Mesenchymal stem cell (in vitro differentiated cells and primary cell): ENCODE data around the gene RABGAP1L.

Experiments
- DNase-seq: peaks from one replicate; pipeline ENCODE4 v3.0.0-alpha.2; 2013
- H2AFZ ChIP-seq: one replicate; pipeline ENCODE4 v1.6.1; 2013; ENCODE audit warnings: low read depth, mild to moderate bottlenecking, control low read depth, inconsistent platforms, low read length, moderate library complexity
- H2AK5ac ChIP-seq: 2 replicates; pipeline ENCODE4 v1.6.1; 2013; ENCODE audit warnings: low read length, moderate library complexity, mild to moderate bottlenecking, inconsistent platforms; ENCODE audit not compliant: severe bottlenecking
- H2BK120ac ChIP-seq: one replicate; pipeline ENCODE4 v1.6.1; 2013; ENCODE audit warnings: low read depth, mild to moderate bottlenecking, inconsistent platforms, low read length, moderate library complexity
- H2BK12ac ChIP-seq, 2 experiments: one replicate each; pipeline ENCODE4 v1.6.1; 2013; ENCODE audit warnings: inconsistent platforms in 2 of 2, low read length in 2 of 2, mild to moderate bottlenecking in 2 of 2, moderate library complexity in 2 of 2, control low read depth in 1 of 2
- H2BK15ac ChIP-seq: one replicate; pipeline ENCODE4 v1.6.1; 2013; ENCODE audit warnings: mild to moderate bottlenecking, low read depth, inconsistent platforms; ENCODE audit not compliant: poor library complexity, severe bottlenecking
- H2BK5ac ChIP-seq: 2 replicates; pipeline ENCODE4 v1.6.1; 2013; ENCODE audit warnings: low read depth, mild to moderate bottlenecking, low read length, control low read depth, inconsistent platforms; ENCODE audit not compliant: poor library complexity, severe bottlenecking
- H3K14ac ChIP-seq, 2 experiments: one replicate each; pipeline ENCODE4 v1.6.1; 2013; ENCODE audit warnings: inconsistent platforms in 2 of 2, low read length in 2 of 2, control low read depth in 1 of 2, mild to moderate bottlenecking in 1 of 2, moderate library complexity in 1 of 2
- H3K18ac ChIP-seq, 2 experiments: one replicate each; pipeline ENCODE4 v1.6.1; 2013; ENCODE audit warnings: inconsistent platforms in 2 of 2, low read length in 2 of 2, control low read depth in 1 of 2, low read depth in 1 of 2, mild to moderate bottlenecking in 1 of 2
- H3K23ac ChIP-seq, 2 experiments: one replicate each; pipeline ENCODE4 v1.6.1; 2013; ENCODE audit warnings: inconsistent platforms in 2 of 2, low read length in 2 of 2, mild to moderate bottlenecking in 2 of 2, moderate library complexity in 2 of 2, control low read depth in 1 of 2
- H3K27ac ChIP-seq: 2 replicates; pipeline ENCODE4 v1.5.1; 2013; ENCODE audit warnings: mild to moderate bottlenecking, moderate library complexity, low read length, control low read depth, inconsistent platforms; ENCODE audit not compliant: poor library complexity, severe bottlenecking
- H3K27me3 ChIP-seq, 2 experiments: 2 replicates each; pipeline versions ENCODE4 v1.6.1 to v1.7.0; 2013; ENCODE audit warnings: low read length in 2 of 2, mild to moderate bottlenecking in 2 of 2, moderate library complexity in 2 of 2, control low read depth in 1 of 2, inconsistent platforms in 1 of 2; ENCODE audit not compliant: control insufficient read depth in 1 of 2, insufficient read depth in 1 of 2
- H3K36me3 ChIP-seq, 2 experiments: 2 replicates each; pipeline versions ENCODE4 v1.6.1 to v1.7.0; 2013; ENCODE audit warnings: low read length in 2 of 2, control low read depth in 1 of 2, inconsistent platforms in 1 of 2, low read depth in 1 of 2, mild to moderate bottlenecking in 1 of 2; ENCODE audit not compliant: insufficient read depth in 2 of 2, control insufficient read depth in 1 of 2
- H3K4ac ChIP-seq, 2 experiments: one replicate each; pipeline ENCODE4 v1.6.1; 2013; ENCODE audit warnings: inconsistent platforms in 2 of 2, low read length in 2 of 2, mild to moderate bottlenecking in 2 of 2, moderate library complexity in 2 of 2, control low read depth in 1 of 2, low read depth in 1 of 2
- H3K4me1 ChIP-seq: 2 replicates; pipeline ENCODE4 v1.6.1; 2013; ENCODE audit warnings: low read depth, low read length, control low read depth; ENCODE audit not compliant: control insufficient read depth, insufficient read depth
- H3K4me2 ChIP-seq: 2 replicates; pipeline ENCODE4 v1.6.1; 2013; ENCODE audit warnings: low read length, mild to moderate bottlenecking, inconsistent platforms; ENCODE audit not compliant: poor library complexity, severe bottlenecking
- H3K4me3 ChIP-seq, 2 experiments: 2 replicates each; pipeline versions ENCODE4 v1.5.1 to v1.7.0; 2013; ENCODE audit warnings: low read length in 2 of 2, mild to moderate bottlenecking in 2 of 2, control low read depth in 1 of 2, low read depth in 1 of 2; ENCODE audit not compliant: insufficient read depth in 1 of 2
- H3K79me1 ChIP-seq: replicated peaks from 2 replicates; pipeline ENCODE4 v1.6.1; 2013; ENCODE audit warnings: mild to moderate bottlenecking, control low read depth, low read length, inconsistent platforms; ENCODE audit not compliant: poor library complexity, severe bottlenecking
- H3K9ac ChIP-seq: 2 replicates; pipeline ENCODE4 v1.7.0; 2013; ENCODE audit warnings: mild to moderate bottlenecking, low read length, moderate library complexity
- H3K9me3 ChIP-seq: 2 replicates; pipeline ENCODE4 v1.7.0; 2013; ENCODE audit warnings: mild to moderate bottlenecking, low read length; ENCODE audit not compliant: control insufficient read depth
- H4K8ac ChIP-seq: one replicate; pipeline ENCODE4 v1.6.1; 2013; ENCODE audit warnings: inconsistent platforms, mild to moderate bottlenecking, low read length, moderate library complexity
- H4K91ac ChIP-seq: one replicate; pipeline ENCODE4 v1.6.1; 2013; ENCODE audit warnings: mild to moderate bottlenecking, low read length, inconsistent platforms
- WGBS: methylation state at CpG from one replicate; pipeline ENCODE4 v1.1.7; 2013; ENCODE audit warnings: mixed read lengths; 5-methylcytosine and 5-hydroxymethylcytosine counted together

The RABGAP1L gene

DNA sequence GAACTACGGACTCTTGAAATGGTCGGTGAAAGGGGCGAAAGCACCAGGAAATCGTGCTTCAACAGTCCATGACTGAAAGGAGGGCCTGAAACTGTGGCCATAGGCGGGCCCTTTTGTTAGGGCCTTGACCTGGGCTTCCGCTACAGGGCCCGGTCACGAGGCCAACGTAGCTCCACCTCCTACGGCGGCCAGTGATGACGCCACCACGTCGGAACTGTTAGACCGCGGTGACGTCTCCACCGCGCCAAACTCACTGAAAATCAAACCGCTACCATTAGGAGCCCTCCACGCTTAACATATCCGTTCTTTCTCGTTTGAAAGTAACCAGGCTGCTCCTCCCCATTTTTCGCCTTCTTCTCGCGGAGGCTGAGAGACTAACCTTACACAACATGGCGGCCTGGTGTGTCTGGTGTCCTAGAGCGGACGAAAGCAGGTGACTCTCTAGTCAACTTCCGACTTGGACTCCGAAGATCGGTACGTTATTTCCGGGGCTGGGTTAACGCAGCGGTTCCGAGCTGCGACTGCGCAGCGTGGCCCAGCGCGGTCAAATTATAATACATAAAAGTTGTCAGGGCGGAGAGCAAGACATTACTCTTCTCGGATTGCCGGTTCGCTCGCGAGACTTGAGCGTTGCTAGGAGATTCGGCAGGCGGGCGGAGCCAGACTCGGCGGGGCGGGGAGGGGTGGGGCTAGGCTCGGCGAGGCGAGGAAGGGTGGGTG is 840.1 kb downstream of the RABGAP1L start:
- Histone ChIP-seq H2BK15ac (no peak overlapping the region), H2AK5ac (peak overlapping the region; percentile 92), H4K8ac (peak overlapping the region; percentile 98), H3K4ac (peak overlapping the region; percentile 86 to 100), H3K27ac (peak overlapping the region; percentile 100), H3K9me3 (no peaks in the 10 kb centered on the region), H3K27me3 (no peaks in the 10 kb centered on the region), H3K18ac (peak overlapping the region; percentile 96 to 98), H3K9ac (peak overlapping the region; percentile 97), H3K36me3 (peaks cover 0 to under 1% of the 10 kb centered on the region in 2 experiments), H2BK12ac (peak overlapping the region in 1 of 2 experiments; percentile 60), H2BK5ac (peak overlapping the region; percentile 90), H3K79me1 (no peaks in the 10 kb centered on the region), H3K14ac (peak overlapping the region in 1 of 2 experiments; percentile 95), H3K23ac (no peak overlapping the region), H3K4me2 (peak overlapping the region; percentile 63), H4K91ac (peak overlapping the region; percentile 95), H2BK120ac (no peak overlapping the region), H3K4me1 (peaks cover 5% of the 10 kb centered on the region), H3K4me3 (peak overlapping the region; percentile 87 to 98), H2AFZ (no peak overlapping the region)
- WGBS = under 1% methylated on average over 57 of the region's 58 CpGs
- DNase-seq = peak; percentile 99

DNA sequence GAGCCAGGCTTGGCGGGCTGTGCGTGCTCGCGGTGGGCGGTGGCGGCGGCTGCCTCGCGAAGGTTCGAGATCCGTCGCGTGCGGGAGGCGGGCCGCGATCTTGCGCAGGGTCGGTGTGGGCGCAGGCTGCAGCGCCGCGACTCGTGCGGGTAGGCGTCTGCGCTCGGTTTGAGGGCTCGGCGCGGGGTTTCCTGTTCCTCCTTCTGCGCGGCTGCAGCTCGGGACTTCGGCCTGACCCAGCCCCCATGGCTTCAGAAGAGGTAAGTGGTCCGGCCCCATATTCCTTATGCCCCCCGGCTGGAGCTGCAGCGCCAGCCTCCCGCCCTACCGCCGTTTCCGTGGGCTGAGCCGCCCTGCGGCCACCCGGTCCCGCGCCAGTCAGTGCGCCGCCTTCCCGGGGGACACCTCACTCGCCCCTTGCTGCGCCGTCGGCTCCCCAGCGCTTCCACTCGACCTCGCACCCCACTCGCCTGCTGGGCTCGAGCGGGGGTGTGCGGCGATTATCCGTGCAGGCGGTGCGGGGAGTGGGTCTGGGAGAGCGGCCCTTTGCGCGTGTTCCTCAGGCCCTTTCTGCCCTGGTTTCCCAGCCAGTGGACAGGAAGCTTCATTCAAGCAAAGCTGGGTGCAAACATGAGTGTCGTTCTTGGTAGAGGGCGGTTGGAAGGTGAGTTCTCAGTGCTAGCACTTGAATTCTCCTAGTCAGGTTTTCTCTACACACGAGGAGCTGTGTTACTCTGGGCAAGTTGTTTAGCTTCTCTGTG is 840.8 kb downstream of the RABGAP1L start, which contains the start of gene CACYBP:
TSS of gene CACYBP (plus strand) at position 12 of the 761 bp plus-strand sequence. CDS start at position 246, 234 bp downstream.
- Histone ChIP-seq H2AK5ac (peak within 1 kb of the TSS; percentile 92), H3K4ac (peak within 1 kb of the TSS; percentile 86 to 100), H3K4me3 (peak within 1 kb of the TSS; percentile 87 to 98), H3K36me3 (peaks cover 0 to 8% of the 10 kb centered on the region in 2 experiments), H3K27me3 (no peaks in the 10 kb centered on the region), H2BK12ac (peak within 1 kb of the TSS in 1 of 2 experiments; percentile 60), H3K4me1 (peaks cover 5% of the 10 kb centered on the region), H3K18ac (peak within 1 kb of the TSS; percentile 96 to 98), H4K8ac (peak within 1 kb of the TSS; percentile 98), H3K27ac (peak within 1 kb of the TSS; percentile 100), H2AFZ (peak within 1 kb of the TSS; percentile 60), H3K14ac (peak within 1 kb of the TSS in 1 of 2 experiments; percentile 96), H3K4me2 (peak within 1 kb of the TSS; percentile 63), H3K23ac (peak within 1 kb of the TSS in 1 of 2 experiments; percentile 34), H2BK5ac (peak within 1 kb of the TSS; percentile 90), H3K9me3 (no peaks in the 10 kb centered on the region), H3K79me1 (no peaks in the 10 kb centered on the region), H2BK120ac (peak within 1 kb of the TSS; percentile 56), H3K9ac (peak within 1 kb of the TSS; percentile 97), H4K91ac (peak within 1 kb of the TSS; percentile 95), H2BK15ac (peak within 1 kb of the TSS; percentile 44)
- WGBS = under 1% methylated on average over 61 of the region's 71 CpGs
- DNase-seq = peak; percentile 55

GRCh38 chr1:175000697-175001187 is 841.4 kb downstream of the RABGAP1L start:
- H3K14ac ChIP-seq = peak overlapping the region in 1 of 2 experiments; percentile 65
- no peaks in the 10 kb centered on the region for H3K9me3 ChIP-seq
- H2BK120ac ChIP-seq = no peak overlapping the region

More at GRCh38 chr1:175000697-175001187, 841.4 kb downstream of the RABGAP1L start:
- Histone ChIP-seq H2AK5ac (no peak overlapping the region), H3K4me3 (peak overlapping the region in 1 of 2 experiments; percentile 98), H3K9ac (peak overlapping the region; percentile 94), H3K27ac (no peak overlapping the region), H2BK15ac (no peak overlapping the region), H3K4me1 (peaks cover 5% of the 10 kb centered on the region), H3K18ac (no peak overlapping the region), H3K27me3 (no peaks in the 10 kb centered on the region), H3K4me2 (peak overlapping the region; percentile 62), H2BK5ac (no peak overlapping the region), H3K4ac (peak overlapping the region in 1 of 2 experiments; percentile 71), H3K23ac (no peak overlapping the region), H3K79me1 (no peaks in the 10 kb centered on the region), H2AFZ (no peak overlapping the region), H3K36me3 (peaks cover 0 to 14% of the 10 kb centered on the region in 2 experiments), H4K91ac (no peak overlapping the region), H2BK12ac (no peak overlapping the region), H4K8ac (no peak overlapping the region)
- peak; percentile 30 for DNase-seq
- under 1% methylated on average over 5 of the region's 5 CpGs for WGBS
